HG03342 (cell line): ENCODE results near the gene PTPN3.

Source experiments
- ATAC-seq: cut with Tn5 transposase; IDR thresholded peaks from one replicate; pipeline ENCODE4 v1.9.1; 2021; ENCODE audit warnings: mild to moderate bottlenecking, moderate library complexity; ENCODE audit not compliant: unreplicated experiment

The PTPN3 gene

GRCh38 chr9:109504689-109505088 is 6.6 kb upstream of the PTPN3 start:
- no peak for ATAC-seq

- ATAC-seq = no peak
Observed at GRCh38 chr9:109500421-109500974, 2.4 kb upstream of the PTPN3 start.

DNA sequence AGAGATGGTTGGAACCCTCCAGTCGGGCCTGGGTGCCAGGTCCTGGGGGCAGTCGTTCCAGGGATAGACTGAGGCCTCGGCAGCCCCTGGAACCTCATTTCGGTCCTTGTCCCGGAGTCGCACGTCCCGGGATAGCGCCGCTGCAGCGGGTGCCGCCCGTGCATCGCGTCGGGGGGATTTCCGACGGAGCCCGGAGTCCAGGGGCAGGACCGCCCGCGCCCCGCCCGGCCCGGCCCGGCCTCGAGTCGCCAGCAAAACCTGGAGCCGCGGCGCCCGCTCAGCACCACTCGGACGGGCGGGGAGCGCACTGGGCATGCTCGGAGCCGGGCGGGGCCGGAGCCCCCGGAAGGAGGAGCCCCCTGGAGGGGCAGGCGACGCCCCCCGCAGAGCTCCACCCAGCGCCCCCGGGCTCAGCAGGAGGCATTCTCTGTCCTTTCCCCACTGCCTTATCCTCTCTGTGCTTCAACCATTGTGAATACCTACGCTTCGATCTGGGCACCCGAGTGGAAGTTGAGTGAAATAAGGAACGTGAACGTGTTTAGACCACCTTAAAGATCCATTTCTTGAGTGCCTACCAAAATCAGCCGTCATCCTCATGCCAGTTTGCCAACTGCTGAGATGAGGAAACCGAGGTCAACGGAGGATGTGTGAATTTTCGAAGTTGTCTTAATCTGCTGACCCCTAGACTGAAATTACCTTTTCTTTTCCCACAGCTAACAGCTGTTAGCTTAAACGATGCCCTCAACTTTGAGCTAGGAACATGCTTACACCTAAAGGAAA is 1.7 kb upstream of the PTPN3 start:
- ATAC-seq = no peak

DNA sequence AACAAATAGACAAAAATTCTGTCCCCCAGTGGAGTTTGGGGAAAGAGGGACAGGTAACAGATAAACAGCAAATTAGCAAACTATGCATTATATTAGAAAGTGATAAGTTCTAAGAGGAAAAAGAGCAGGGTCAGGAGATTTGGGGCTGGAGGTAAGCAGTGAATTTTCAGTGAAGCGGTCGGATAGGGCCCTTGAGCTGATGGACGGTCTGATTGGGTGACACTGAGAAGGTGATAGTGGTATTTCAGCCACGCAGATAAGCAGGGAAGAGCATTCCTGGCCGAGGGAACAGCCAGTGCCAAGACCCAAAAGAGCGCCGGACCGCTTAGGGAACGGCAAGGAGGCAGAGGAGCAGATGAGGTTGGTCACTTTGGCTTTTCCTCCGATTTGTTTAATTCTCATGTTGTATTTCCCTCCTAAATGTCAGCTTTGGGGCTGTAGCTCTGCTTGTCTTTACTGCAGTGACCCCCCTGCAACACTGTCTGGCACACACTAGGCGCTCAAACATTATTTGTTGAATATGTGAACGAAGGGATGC is 1.1 kb upstream of the PTPN3 start:
- no peak for ATAC-seq

DNA sequence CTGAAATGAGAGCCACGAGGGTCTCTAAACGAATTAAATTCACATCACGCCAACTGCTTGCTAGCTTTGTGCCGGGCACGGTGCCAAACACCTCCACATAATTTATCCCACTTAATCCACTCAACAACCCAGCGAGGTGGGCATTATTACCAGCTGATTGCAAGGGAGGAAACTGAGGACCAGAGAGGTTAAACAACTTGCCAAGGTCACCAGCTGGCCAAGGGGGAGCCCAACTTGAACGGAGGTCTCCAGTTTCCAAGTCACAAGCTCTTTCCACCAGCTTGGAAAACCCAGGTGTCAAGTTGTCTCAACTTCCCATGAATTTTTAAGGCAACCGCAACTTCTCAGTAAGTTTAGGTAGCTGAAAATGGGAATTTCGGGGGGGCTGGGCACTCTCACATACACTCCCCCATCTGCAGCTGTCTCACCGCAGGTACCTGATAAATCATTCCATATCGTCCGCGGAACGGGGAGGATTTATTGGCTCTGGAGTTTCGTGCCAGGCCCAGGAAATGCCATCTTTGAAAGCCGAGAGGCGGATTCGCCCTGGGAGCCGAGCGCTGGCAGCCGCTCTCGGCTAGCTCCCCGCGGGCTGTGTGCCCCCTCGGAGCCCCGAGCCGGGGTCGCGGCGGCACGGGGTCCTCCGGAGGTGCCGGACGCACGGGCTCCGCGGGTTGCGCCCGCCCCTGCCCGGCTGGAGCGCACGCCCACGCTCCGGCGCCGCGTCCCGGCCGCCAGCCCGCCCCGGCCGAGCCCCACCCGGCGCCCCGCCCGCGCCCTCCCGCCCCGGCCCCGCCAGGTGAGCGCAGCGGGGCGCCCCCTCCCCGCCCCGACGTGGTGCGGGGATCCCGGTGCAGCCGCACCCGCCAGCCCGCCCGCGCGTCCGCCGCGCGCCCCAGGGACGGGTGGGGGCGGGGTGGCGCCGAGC is 617 bp downstream of the PTPN3 start:
- no peak for ATAC-seq

DNA sequence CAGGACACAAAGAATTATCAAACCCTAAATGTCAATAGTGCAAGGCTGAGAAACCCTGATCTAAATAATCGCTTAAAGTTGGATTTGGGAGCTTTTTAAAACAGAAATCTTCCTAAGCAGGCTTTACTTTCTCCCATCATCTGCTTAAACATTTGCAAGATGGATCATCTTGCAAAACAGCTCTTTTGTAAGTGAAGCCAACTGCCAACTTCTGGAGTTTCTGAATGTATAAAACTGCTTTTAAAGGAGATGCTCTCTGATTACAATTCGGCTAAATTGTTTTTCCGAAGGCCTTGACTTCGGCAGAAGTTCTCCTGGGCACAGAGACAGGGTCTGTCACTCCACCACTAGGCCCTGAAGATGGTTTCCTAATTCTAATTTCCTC is 1.3 kb downstream of the PTPN3 start:
- ATAC-seq = no peak

DNA sequence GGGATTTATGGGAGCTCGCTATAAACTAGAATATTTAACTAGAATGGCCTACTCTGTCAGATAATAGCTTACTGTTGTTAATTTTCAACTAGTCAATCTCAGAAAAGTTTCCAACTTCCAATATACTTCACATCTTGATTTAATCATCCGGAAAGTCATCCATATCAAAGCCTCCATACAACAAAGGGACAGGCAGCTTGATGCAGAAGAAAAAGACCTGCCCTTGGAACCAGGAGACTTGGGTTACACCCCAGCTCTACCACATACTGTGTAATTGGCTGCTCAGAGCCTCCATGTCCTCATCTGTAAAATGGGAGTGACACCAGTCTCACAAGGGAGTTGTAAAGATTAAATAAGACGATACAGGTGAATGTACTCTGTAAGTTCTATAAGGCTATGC is 1.9 kb downstream of the PTPN3 start:
- ATAC-seq = no peak

GRCh38 chr9:109493648-109494047 is 4.5 kb downstream of the PTPN3 start:
- no peak for ATAC-seq

- no peak for ATAC-seq
Observed at GRCh38 chr9:109491590-109491989, 6.5 kb downstream of the PTPN3 start.

- ATAC-seq = no peak
Observed at GRCh38 chr9:109488791-109489492, 9.2 kb downstream of the PTPN3 start.

DNA sequence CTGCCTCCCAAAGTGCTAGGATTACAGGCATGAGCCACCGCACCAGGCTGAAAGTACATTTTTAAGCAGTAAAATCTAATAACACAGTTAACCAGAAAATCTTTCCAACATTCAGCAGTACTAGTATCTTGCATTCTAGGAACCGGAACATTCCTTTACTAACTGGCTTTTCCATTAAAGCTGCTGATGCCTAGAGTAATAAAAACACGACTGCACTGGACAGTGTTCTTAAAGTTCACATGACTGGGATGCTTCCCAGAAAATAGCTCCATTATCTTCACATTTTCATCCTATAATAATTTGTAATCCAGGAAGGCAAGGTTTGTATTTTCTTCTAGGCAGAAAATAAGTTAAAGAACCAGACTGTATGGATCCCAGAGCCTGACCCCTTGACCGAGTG is 9.8 kb downstream of the PTPN3 start:
- ATAC-seq = no peak

GRCh38 chr9:109487247-109487646 is 10.9 kb downstream of the PTPN3 start:
- ATAC-seq = no peak

DNA sequence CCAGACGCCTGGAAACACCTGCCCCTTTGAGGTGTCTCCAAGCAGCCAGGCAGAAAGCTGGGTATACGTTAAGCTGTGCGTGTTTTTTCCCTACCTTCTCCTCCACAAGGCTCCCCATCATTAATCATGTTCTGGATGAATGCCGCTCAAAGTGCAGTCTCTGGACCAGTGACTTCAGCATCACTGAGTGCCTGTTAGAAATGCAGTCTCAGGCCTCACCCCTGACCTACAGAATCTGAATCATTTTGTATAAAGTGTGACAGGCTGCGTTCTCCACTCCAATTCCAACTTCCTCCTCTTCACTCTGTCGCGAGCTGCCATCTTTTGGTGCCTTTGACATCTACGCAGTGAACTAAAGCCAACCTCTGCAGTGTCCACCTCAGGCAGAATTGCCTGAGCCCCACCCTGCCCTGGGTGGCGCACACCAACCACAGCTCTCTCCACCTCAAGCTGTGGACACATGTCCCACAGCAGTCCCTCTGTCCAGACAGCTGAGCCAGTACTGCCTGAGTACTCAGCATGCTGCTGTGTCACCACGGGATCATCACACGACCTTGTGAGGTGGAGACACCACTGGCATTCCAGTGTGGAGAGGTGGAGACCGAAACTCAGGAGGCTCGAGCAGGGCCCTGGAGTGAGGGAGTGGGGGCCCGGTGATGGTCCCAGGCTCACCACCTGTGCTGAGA is 14.2 kb downstream of the PTPN3 start:
- no peak for ATAC-seq

DNA sequence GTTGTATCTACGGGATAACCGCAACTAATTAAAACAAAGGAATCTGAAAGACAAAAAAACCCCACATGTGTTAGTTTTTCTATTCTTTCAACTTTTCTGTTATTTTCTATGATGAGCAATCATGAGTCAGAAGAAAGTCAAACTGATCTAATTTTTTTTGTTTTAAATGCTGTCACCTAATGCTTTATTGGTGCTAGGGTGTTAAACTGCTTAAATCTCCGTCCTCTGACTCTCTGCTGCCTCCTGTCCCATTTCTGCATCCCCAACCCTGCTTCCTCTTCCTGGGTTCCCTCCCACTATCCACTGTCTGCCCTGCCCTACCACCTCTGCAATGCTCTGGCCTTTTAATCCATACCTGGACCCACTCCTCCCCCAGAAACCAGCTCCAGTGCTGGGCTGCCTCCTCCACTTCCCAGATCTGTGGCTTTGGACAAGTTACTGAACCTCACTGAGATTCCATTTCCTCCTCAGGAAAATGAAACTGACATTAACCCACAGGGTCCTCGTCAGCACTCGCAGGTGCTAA is 15.7 kb downstream of the PTPN3 start:
- ATAC-seq = no peak

DNA sequence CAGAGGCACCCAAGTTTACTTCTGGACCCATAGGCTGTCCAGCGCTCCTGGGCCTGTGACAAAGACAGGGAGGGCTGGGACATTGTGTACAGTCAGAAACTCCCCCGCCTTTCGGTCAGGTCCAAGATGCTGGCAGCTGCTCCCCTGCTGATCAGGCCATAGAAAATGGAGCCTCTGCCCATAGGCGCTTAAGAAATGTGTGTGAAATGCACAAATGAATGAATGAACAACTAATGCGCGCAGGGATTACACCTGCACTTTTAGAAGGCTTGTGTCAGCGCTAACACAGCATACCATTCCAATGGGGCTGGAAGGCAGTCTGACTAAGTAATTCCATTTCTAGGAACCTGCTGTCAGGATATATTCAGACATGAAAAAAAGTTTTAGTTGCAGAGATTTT is 16.3 kb downstream of the PTPN3 start:
- no peak for ATAC-seq

GRCh38 chr9:109479822-109480221 is 18.3 kb downstream of the PTPN3 start:
- no peak for ATAC-seq

- ATAC-seq = no peak
Observed at GRCh38 chr9:109478665-109479380, 19.3 kb downstream of the PTPN3 start.

GRCh38 chr9:109478051-109478563 is 20.0 kb downstream of the PTPN3 start:
- no peak for ATAC-seq
